Measurements from ENCODE around the gene PCNX4. TPM values are rescaled to one million over a fixed set of nuclear protein-coding genes. Genes with fewer than 3 reads are reported as not detected.

Gene PCNX4
- polyA plus RNA-seq, 1 experiment: 67.2 TPM

- POLR2A ChIA-PET: no interaction called here
- no peak for TF ChIP-seq CTCF (IDR thresholded peaks at IDR 0.05; ENCODE audit: low read depth, low read length)
- H3K9me3 ChIP-seq (ENCODE audit: control insufficient read depth, insufficient read depth, low read length): no peaks in the 10 kb centered on the region
- H3K27ac ChIP-seq (ENCODE audit: low read depth, low read length): no peak overlapping the region
- DNase-seq (ENCODE audit: low read depth, low spot score): no peak
- peaks cover 10% of the 10 kb centered on the region for H3K27me3 ChIP-seq (ENCODE audit: control insufficient read depth, insufficient read depth, low read length)
- H3K4me3 ChIP-seq (ENCODE audit: low read depth, low read length): no peak overlapping the region
- CTCF ChIA-PET: no interaction called here
These were observed 115.3 kb downstream of the PCNX4 start for GRCh38 chr14:60206837-60207533.

GRCh38 chr14:60210703-60211102, 119.0 kb downstream of the PCNX4 start:
- ChIA-PET CTCF (interaction anchor here (0.9 kb wide), 1 partner anchor 140 kb away, joined by 3 read pairs; no protein-coding TSS in a partner anchor), POLR2A (no interaction called here)
- Histone ChIP-seq H3K9me3 (ENCODE audit: control insufficient read depth, insufficient read depth, low read length) (no peaks in the 10 kb centered on the region), H3K27ac (ENCODE audit: low read depth, low read length) (no peak overlapping the region), H3K27me3 (ENCODE audit: control insufficient read depth, insufficient read depth, low read length) (peaks cover 5% of the 10 kb centered on the region), H3K4me3 (ENCODE audit: low read depth, low read length) (no peak overlapping the region)
- no peak for TF ChIP-seq CTCF (IDR thresholded peaks at IDR 0.05; ENCODE audit: low read depth, low read length)
- DNase-seq (ENCODE audit: low read depth, low spot score): no peak

- no peak for TF ChIP-seq CTCF (IDR thresholded peaks at IDR 0.05; ENCODE audit: low read depth, low read length)
- no peak overlapping the region for H3K4me3 ChIP-seq (ENCODE audit: low read depth, low read length)
- peaks cover 5% of the 10 kb centered on the region for H3K27me3 ChIP-seq (ENCODE audit: control insufficient read depth, insufficient read depth, low read length)
- ChIA-PET CTCF (interaction anchor here (0.5 kb wide), 1 partner anchor 427 kb away, joined by 4 read pairs; no protein-coding TSS in a partner anchor), POLR2A (no interaction called here)
- H3K27ac ChIP-seq (ENCODE audit: low read depth, low read length): no peak overlapping the region
- no peak for DNase-seq (ENCODE audit: low read depth, low spot score)
- no peaks in the 10 kb centered on the region for H3K9me3 ChIP-seq (ENCODE audit: control insufficient read depth, insufficient read depth, low read length)
These were observed 119.4 kb downstream of the PCNX4 start for GRCh38 chr14:60211153-60211552.

GRCh38 chr14:60212503-60213371, 121.0 kb downstream of the PCNX4 start:
- ChIA-PET CTCF (interaction anchor here (0.6 kb wide), 1 partner anchor 250 kb away, joined by 3 read pairs; no protein-coding TSS in a partner anchor), POLR2A (no interaction called here)
- DNase-seq (ENCODE audit: low read depth, low spot score): no peak
- no peaks in the 10 kb centered on the region for H3K9me3 ChIP-seq (ENCODE audit: control insufficient read depth, insufficient read depth, low read length)
- no peak overlapping the region for H3K27ac ChIP-seq (ENCODE audit: low read depth, low read length)
- peaks cover 7% of the 10 kb centered on the region for H3K27me3 ChIP-seq (ENCODE audit: control insufficient read depth, insufficient read depth, low read length)
- H3K4me3 ChIP-seq (ENCODE audit: low read depth, low read length): no peak overlapping the region
- no peak for TF ChIP-seq CTCF (IDR thresholded peaks at IDR 0.05; ENCODE audit: low read depth, low read length)

- Histone ChIP-seq H3K27me3 (ENCODE audit: control insufficient read depth, insufficient read depth, low read length) (peaks cover 4% of the 10 kb centered on the region), H3K4me3 (ENCODE audit: low read depth, low read length) (no peak overlapping the region), H3K27ac (ENCODE audit: low read depth, low read length) (no peak overlapping the region), H3K9me3 (ENCODE audit: control insufficient read depth, insufficient read depth, low read length) (no peaks in the 10 kb centered on the region)
- CTCF ChIA-PET: no interaction called here
- no peak for TF ChIP-seq CTCF (IDR thresholded peaks at IDR 0.05; ENCODE audit: low read depth, low read length)
- POLR2A ChIA-PET: no interaction called here
- DNase-seq (ENCODE audit: low read depth, low spot score): no peak
These were observed 122.3 kb downstream of the PCNX4 start for GRCh38 chr14:60214003-60214402.

Measured in AG04450 (cell line).